ENCODE results near the gene ZNF597. TPM values are rescaled to one million over a fixed set of nuclear protein-coding genes. Genes with fewer than 3 reads are reported as not detected.
"Not testable (repeated sequence)": the region's sequence is repeated elsewhere in the genome, so short reads cannot be mapped to it uniquely, and the experiment has no call there.

ZNF597 gene
- total and polyA plus RNA-seq, 2 donors, result 1.9 to 4.1 TPM

DNA sequence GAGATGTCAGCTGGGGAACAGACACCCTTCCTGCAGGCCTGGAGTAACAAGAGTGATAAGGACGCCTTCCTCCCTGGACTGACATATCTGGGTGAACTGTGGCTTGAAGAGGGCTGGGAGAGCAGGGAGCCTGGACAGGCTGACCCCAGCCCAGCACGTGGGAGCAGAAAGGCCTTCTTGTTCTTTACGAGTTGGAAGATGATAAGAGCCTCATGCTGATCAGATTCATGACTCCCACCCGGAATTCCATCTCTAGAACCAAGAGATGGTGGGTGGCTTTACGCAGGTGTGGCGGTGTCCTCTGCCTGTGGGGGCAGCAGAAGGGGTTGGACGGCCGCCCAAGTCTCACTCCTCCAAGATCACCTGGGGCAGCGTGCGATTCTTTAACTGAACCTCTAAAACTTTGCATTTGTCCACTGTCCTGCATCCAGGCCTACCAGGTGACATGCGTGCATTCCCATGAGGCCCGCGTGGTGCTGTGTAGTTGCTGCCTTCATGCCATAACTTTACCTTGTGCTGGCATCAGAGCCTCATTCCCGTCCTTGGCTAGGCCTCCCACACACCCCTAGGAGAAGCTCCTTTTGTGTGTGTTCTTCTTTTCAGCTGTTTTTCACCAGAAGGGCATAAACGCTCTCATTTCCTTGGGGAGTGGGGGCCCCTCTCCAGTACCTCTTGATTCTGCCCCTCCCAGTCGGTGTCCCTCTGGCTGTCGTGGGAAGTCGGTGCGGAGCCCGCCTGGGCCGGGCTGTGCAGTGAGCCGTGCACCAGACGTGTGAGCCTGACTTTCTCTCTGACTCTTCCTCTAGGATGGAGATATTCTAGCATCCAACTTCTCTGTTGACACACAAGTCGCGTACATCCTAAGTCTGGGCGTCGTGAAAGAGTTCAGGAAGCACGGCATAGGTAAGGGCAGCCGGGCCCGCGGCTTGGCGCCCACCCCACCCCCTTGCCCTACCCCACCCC lies 38.7 kb upstream of the ZNF597 start:
- H3K36me3 ChIP-seq (ENCODE audit: insufficient read depth), result no peaks in the 10 kb centered on the region
- 88% methylated on average over 32 of the region's 32 CpGs for WGBS
- H3K4me1 ChIP-seq (ENCODE audit: insufficient read depth), result no peaks in the 10 kb centered on the region
- H3K27ac ChIP-seq (ENCODE audit: low read depth), result no peak overlapping the region
- no peak overlapping the region for H3K4me3 ChIP-seq (ENCODE audit: low read depth, low read length)
- no peak for DNase-seq (ENCODE audit: extremely low spot score)

DNA sequence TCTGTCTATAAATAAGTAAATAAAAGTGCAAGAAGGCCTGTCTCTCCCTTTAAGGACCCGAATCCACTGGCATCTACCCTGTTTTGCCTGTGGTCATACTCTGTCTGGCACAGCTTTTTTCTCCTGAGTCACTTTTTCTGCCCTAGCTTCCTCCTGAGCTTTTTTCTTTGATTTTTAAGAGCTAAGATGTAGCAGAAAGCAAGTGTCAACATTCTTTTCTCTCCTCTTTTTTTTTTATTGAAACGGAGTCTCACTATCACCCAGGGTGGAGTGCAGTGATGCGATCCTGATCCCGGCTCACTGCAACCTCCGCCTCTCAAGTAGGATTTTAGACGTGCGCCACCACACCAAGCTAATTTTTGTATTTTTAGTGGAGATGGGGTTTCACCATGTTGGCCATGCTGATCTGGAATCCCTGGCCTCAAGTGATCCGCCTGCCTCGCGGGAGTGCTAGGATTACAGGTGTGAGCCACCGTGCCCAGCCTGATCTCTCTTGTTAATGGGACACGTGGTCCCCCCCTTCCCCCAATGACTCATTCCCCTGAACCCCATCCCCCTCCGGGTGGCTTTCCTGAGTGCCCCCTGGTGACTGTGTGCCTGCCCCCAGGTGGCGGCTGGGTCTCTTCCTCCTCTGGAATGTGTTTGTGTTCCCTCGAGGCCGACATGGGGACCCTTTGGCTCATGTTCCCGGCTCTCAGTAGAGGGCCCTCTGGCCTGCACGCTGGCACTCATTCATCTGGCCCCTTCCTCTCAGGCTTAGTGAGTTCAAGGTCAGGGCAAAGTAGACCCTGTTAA lies 37.8 kb upstream of the ZNF597 start:
- no peak overlapping the region for H3K4me3 ChIP-seq (ENCODE audit: low read depth, low read length)
- no peaks in the 10 kb centered on the region for H3K36me3 ChIP-seq (ENCODE audit: insufficient read depth)
- no peak for DNase-seq (ENCODE audit: extremely low spot score)
- H3K27ac ChIP-seq (ENCODE audit: low read depth), result no peak overlapping the region
- H3K4me1 ChIP-seq (ENCODE audit: insufficient read depth), result no peaks in the 10 kb centered on the region
- 61% methylated on average over 18 of the region's 18 CpGs for WGBS

DNA sequence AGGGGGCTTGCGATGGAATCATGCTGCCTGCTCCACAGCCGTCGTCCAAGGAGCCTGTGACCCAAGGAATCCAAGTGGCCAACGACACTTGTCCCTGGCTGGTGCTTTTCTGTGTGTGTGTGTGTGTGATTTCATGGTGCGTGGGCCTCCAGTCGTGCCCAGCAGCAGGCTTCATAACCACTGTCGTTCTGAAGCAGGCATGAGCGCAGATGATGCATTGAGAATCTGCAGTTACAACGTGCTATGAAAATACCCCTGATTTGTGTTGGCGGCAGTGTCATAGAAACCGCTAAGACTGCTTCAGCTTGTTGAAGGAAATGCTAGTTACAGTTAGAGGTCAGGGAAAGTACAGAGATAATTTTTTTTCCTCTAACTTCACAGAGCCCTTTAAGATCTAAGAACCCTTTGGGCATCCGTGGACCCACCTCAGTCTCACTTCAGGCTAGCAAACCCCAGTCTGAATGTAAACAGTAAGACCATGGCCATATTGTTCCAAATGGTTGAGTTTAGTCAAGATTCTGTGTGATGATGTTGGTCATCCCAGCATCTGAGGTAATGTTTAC lies 36.4 kb upstream of the ZNF597 start:
- DNase-seq (ENCODE audit: extremely low spot score), result no peak
- Histone ChIP-seq H3K36me3 (ENCODE audit: insufficient read depth) (no peaks in the 10 kb centered on the region), H3K4me3 (ENCODE audit: low read depth, low read length) (no peak overlapping the region), H3K27ac (ENCODE audit: low read depth) (no peak overlapping the region), H3K4me1 (ENCODE audit: insufficient read depth) (no peaks in the 10 kb centered on the region)
- WGBS, result 80% methylated on average over 12 of the region's 12 CpGs

DNA sequence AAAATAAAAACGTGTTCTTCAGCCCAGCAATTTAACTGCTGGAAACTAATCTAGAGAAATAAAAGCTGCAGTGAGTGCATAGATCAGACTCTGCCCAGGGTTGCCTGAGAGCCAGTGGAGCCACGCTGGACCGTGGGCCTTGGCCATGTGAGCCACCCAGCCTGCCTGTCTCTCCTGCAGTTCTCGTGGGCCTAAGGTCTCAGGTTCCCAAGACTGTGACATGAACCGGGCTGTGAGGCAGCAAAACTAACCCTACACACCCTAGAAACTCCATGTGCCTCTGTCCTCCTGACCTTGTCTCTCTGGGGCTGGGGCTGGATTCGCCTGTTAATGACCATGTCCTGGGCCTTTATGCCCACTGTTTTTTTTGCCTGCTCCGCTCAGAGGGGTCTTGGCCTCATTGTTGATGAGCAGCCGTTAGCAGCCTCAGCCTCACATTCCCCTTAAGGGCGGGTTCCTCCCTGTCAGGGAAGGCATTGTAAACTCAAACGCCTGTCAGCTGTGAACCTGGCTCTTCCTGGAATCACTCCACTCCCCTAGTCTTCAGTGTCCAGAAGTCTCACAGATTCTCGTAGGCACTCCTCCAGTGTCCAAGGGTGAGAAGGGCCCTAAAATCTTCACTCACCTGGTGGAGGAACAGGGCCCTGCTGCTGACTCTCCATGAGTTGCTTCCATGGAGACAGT lies 35.1 kb upstream of the ZNF597 start:
- WGBS, result 77% methylated on average over 11 of the region's 11 CpGs
- H3K36me3 ChIP-seq (ENCODE audit: insufficient read depth), result no peaks in the 10 kb centered on the region
- no peak overlapping the region for H3K27ac ChIP-seq (ENCODE audit: low read depth)
- H3K4me1 ChIP-seq (ENCODE audit: insufficient read depth), result no peaks in the 10 kb centered on the region
- DNase-seq (ENCODE audit: extremely low spot score), result no peak
- H3K4me3 ChIP-seq (ENCODE audit: low read depth, low read length), result no peak overlapping the region

DNA sequence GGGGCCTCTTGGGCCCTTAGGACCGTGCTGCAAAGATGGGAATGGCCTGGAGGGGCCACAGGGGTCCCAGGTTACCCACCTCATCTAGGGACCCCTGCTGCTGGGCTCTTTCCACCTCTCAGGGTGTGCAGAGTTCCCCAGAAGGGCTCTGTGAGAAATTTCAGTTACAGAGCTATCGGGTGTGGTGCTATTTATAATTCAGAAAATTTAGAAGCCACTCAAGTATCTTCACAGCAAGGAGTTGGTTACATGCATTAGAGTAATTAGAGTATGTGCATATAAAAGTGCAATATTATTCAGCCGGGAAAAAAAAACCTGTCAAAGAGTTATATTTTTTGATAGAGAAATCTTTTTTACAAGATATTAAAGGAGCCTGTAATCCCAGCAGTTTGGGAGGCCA lies 33.1 kb upstream of the ZNF597 start:
- DNase-seq (ENCODE audit: extremely low spot score), result no peak
- WGBS, result 91% methylated on average over 3 of the region's 3 CpGs
- Histone ChIP-seq H3K36me3 (ENCODE audit: insufficient read depth) (no peaks in the 10 kb centered on the region), H3K4me3 (ENCODE audit: low read depth, low read length) (no peak overlapping the region), H3K27ac (ENCODE audit: low read depth) (no peak overlapping the region), H3K4me1 (ENCODE audit: insufficient read depth) (no peaks in the 10 kb centered on the region)

DNA sequence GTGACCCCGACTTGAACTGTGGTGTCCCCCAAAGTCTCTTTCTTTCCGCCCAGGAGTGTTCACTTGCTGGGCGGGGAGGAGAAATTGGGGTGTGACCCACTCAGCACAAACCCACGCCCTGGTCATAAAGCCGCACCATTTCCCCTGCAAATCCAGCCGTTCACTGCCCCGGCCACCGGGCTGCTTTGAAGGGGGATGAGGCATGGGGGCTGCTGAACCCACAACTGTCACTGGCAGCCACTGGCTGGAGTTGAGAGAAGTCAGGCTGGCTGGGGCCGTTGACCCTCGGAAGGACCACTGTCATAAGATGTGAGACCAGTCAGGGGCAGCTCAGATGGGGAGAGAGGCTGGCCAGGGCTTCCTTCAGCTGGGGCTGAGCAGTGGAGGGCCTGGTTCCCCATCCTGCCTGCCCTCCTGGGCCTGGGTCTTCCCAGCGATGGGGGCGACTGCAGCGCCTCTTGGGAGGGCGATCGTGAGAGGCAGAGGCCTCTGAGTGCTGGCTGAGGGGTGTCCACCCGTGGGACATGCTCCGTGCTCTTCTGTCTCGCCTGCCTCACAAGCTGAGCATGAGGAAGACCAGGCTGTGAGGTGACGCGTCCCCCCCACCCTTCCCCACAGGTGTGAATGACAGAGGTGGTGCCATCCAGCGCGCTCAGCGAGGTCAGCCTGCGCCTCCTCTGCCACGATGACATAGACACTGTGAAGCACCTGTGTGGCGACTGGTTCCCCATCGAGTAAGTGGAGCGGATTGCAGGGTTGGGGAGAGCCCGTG lies 32.5 kb upstream of the ZNF597 start:
- no peak overlapping the region for H3K4me3 ChIP-seq (ENCODE audit: low read depth, low read length)
- no peaks in the 10 kb centered on the region for H3K4me1 ChIP-seq (ENCODE audit: insufficient read depth)
- H3K27ac ChIP-seq (ENCODE audit: low read depth), result no peak overlapping the region
- no peak for DNase-seq (ENCODE audit: extremely low spot score)
- 89% methylated on average over 29 of the region's 29 CpGs for WGBS
- H3K36me3 ChIP-seq (ENCODE audit: insufficient read depth), result no peaks in the 10 kb centered on the region

DNA sequence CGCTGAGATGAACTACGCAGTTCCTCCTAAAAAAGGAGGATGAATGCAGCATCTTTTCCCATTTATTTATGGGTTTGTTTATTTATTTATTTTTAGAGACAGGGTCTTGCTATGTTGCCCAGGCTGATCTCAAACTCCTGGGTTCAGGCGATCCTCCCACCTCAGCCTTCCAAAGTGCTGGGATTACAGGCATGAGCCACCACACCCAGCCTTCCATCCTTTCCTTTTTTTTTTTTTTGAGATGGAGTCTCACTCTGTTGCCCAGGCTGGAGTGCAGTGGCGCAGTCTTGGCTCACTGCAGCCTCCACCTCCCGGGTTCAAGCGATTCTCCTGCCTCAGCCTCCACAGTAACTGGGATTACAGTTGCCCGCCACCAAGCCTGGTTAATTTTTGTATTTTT lies 31.6 kb upstream of the ZNF597 start:
- DNase-seq (ENCODE audit: extremely low spot score); H3K27ac ChIP-seq (ENCODE audit: low read depth); H3K4me1 ChIP-seq (ENCODE audit: insufficient read depth); H3K4me3 ChIP-seq (ENCODE audit: low read depth, low read length); H3K36me3 ChIP-seq (ENCODE audit: insufficient read depth): not testable (repeated sequence)
- WGBS, result 95% methylated on average over 7 of the region's 7 CpGs

DNA sequence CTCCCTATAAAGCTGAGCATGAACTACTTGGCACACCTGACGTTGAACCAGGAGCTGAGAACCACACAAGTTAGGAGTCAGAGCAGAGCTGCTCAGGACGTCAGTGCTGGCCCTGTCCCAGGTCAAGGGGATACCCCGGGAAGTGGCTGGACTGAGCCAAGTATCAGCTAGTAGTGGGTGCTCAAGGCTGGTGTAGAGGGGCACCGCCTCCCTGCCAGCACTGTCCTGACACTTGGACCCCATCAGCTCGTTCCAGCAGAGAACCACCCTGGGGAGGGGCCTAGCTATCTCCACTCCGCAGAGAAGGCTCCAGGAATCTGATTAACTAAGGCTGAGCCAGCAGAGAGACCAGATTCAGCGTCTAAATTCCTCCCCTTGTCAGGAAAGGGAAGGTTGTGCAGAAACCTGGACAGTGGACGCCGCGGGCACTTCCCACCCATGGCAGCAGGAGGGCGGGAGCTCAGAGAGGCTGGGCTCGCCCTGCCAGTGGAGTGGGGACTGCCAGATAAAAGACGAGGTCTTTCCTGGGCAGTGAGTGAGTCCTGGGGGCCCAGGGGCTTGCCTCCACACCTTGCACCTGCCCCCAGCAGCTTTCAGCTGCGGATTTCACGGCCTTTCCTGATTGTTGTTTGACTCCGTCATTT lies 31.0 kb upstream of the ZNF597 start:
- no peaks in the 10 kb centered on the region for H3K36me3 ChIP-seq (ENCODE audit: insufficient read depth)
- H3K4me1 ChIP-seq (ENCODE audit: insufficient read depth), result no peaks in the 10 kb centered on the region
- H3K27ac ChIP-seq (ENCODE audit: low read depth), result no peak overlapping the region
- WGBS, result 81% methylated on average over 16 of the region's 16 CpGs
- no peak overlapping the region for H3K4me3 ChIP-seq (ENCODE audit: low read depth, low read length)
- DNase-seq (ENCODE audit: extremely low spot score), result no peak

DNA sequence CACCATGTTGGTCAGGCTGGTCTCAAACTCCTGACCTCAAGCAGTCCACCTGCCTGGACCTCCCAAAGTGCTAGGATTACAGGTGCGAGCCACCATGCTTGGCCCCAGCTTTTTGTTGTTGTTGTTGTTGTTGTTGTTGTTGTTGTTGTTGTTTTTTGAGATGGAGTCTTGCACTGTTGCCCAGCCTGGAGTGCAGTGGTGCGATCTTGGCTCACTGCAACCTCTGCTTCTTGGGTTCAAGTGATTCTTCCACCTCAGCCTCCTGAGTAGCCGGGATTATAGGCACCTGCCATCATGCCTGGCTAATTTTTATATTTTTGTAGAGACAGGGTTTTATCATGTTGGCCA lies 30.3 kb upstream of the ZNF597 start:
- H3K27ac ChIP-seq (ENCODE audit: low read depth); DNase-seq (ENCODE audit: extremely low spot score); H3K4me1 ChIP-seq (ENCODE audit: insufficient read depth); H3K4me3 ChIP-seq (ENCODE audit: low read depth, low read length); H3K36me3 ChIP-seq (ENCODE audit: insufficient read depth): not testable (repeated sequence)
- 81% methylated on average over 3 of the region's 3 CpGs for WGBS

DNA sequence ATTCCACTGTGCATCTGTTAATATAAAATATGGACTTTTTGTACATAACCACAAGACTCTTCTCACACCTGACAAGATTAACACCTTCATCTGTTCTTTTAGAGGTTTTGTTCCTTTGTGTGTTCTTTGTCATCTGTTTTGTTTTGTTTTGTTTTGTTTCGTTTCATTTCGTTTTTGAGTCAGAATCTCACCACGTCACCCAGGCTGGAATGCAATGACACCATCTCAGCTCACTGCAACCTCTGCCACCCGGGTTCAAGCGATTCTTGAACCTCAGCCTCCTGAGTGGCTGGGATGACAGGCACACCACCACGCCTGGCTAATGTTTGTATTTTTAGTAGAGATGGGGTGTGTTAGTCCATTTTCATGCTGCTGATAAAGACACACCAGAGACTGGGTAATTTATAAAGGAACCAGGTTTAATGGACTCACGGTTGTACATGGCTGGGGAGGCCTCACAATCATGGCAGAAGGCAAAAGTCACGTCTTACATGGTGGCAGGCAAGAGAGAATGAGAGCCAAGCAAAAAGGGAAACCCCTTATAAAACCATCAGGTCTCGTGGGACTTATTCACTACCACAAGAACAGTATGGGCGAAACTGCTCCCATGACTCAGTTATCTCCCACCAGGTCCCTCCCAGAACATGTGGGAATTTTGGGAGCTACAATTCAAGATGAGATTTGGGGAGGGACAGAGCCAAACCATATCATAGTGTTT lies 29.7 kb upstream of the ZNF597 start:
- Histone ChIP-seq H3K27ac (ENCODE audit: low read depth) (no peak overlapping the region), H3K4me3 (ENCODE audit: low read depth, low read length) (no peak overlapping the region), H3K36me3 (ENCODE audit: insufficient read depth) (no peaks in the 10 kb centered on the region), H3K4me1 (ENCODE audit: insufficient read depth) (no peaks in the 10 kb centered on the region)
- WGBS, result 90% methylated on average over 10 of the region's 10 CpGs
- DNase-seq (ENCODE audit: extremely low spot score), result no peak

DNA sequence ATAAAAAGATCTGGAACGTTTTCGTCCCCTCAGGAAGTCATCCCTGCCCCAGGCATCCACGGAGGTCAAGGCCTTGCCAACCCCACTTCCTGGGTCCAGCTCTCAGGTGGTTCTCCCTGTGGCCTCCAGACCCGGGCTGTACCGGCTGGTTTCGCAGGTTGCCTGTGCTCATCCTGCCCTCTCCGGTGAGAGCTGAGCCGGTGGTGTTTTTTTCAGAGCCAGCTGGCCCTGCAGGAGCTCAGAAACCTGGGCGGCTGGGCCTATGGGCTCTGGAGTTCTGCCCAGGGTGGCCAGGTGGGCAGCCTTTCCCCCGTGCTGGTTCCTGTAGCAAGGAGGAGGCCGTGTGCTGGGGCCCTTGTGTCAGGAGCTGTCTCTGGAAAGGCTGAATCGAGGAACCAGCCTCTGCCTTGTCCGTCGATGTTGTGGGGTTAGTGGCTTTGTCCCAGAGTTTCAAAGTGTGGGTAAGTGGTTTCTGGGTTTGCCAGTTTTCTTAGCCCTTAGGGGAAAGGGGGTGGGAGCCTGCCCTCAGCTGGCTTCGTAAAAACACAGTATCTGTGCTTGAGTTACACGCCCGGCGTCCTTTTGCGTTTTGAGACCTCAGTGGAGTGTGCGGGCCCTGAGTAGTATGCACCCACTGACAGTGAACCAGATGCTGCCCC lies 28.3 kb upstream of the ZNF597 start:
- Histone ChIP-seq H3K27ac (ENCODE audit: low read depth) (no peak overlapping the region), H3K4me1 (ENCODE audit: insufficient read depth) (no peaks in the 10 kb centered on the region), H3K4me3 (ENCODE audit: low read depth, low read length) (no peak overlapping the region), H3K36me3 (ENCODE audit: insufficient read depth) (no peaks in the 10 kb centered on the region)
- no peak for DNase-seq (ENCODE audit: extremely low spot score)
- WGBS, result 91% methylated on average over 20 of the region's 20 CpGs

DNA sequence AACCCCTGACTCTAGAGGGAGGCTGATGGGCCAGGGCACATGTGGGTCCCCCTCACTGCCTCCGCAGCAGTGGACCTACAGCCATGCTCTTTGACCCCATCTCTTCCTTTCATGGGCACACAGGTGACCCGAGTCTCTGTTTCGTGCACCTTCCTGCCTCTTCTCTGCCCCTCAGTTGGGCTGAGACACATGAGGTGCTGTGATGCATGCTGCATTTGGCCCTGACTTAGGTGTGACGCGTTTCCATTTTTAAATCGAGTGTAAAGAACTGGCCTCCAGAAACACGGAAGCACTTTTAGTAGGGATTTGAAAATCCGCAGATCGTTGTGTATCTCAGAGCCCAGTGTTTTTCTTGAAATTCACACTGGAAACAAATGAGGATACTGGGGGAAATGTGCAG lies 27.4 kb upstream of the ZNF597 start:
- Histone ChIP-seq H3K4me3 (ENCODE audit: low read depth, low read length) (no peak overlapping the region), H3K36me3 (ENCODE audit: insufficient read depth) (no peaks in the 10 kb centered on the region), H3K4me1 (ENCODE audit: insufficient read depth) (no peaks in the 10 kb centered on the region), H3K27ac (ENCODE audit: low read depth) (no peak overlapping the region)
- WGBS, result 82% methylated on average over 9 of the region's 9 CpGs
- no peak for DNase-seq (ENCODE audit: extremely low spot score)
